ENCODE results near the gene TRIM63. TPM values are rescaled to one million over a fixed set of nuclear protein-coding genes. Genes with fewer than 3 reads are reported as not detected.

Gene TRIM63
- total and polyA plus RNA-seq, 2 experiments from 2014 or later, result 29.4 to 32.8 TPM

GRCh38 chr1:26035203-26035958, 32.0 kb downstream of the TRIM63 start:
- Histone ChIP-seq H3K27ac (peak overlapping the region; percentile 89), H3K4me1 (ENCODE audit: low read depth) (peaks cover 29% of the 10 kb centered on the region), H3K4me3 (peak overlapping the region; percentile 73), H3K36me3 (no peaks in the 10 kb centered on the region), H3K27me3 (no peaks in the 10 kb centered on the region), H3K9me3 (ENCODE audit: low read depth) (no peaks in the 10 kb centered on the region)
- peak; percentile 93 to 98 for DNase-seq (ENCODE audit: low read depth in 1 of 2, low spot score in 1 of 2)
- TF ChIP-seq, protein P1, sequence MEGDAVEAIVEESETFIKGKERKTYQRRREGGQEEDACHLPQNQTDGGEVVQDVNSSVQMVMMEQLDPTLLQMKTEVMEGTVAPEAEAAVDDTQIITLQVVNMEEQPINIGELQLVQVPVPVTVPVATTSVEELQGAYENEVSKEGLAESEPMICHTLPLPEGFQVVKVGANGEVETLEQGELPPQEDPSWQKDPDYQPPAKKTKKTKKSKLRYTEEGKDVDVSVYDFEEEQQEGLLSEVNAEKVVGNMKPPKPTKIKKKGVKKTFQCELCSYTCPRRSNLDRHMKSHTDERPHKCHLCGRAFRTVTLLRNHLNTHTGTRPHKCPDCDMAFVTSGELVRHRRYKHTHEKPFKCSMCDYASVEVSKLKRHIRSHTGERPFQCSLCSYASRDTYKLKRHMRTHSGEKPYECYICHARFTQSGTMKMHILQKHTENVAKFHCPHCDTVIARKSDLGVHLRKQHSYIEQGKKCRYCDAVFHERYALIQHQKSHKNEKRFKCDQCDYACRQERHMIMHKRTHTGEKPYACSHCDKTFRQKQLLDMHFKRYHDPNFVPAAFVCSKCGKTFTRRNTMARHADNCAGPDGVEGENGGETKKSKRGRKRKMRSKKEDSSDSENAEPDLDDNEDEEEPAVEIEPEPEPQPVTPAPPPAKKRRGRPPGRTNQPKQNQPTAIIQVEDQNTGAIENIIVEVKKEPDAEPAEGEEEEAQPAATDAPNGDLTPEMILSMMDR (IDR thresholded peaks at IDR 0.05; ENCODE audit: low read depth, low read length), result no peak

- H3K9me3 ChIP-seq (ENCODE audit: low read depth), result no peaks in the 10 kb centered on the region
- TF ChIP-seq, protein P1 (IDR thresholded peaks at IDR 0.05; ENCODE audit: low read depth, low read length), result no peak
- H3K36me3 ChIP-seq, result no peaks in the 10 kb centered on the region
- peak overlapping the region; percentile 89 for H3K27ac ChIP-seq
- peak overlapping the region; percentile 73 for H3K4me3 ChIP-seq
- H3K27me3 ChIP-seq, result no peaks in the 10 kb centered on the region
- H3K4me1 ChIP-seq (ENCODE audit: low read depth), result peaks cover 28% of the 10 kb centered on the region
- DNase-seq (ENCODE audit: low read depth in 1 of 2, low spot score in 1 of 2), result no peak
Observed at GRCh38 chr1:26034504-26035202, 32.8 kb downstream of the TRIM63 start.

- H3K27me3 ChIP-seq, result no peaks in the 10 kb centered on the region
- no peak overlapping the region for H3K4me3 ChIP-seq
- H3K27ac ChIP-seq, result no peak overlapping the region
Observed at GRCh38 chr1:26032656-26033357, 34.6 kb downstream of the TRIM63 start.

DNA sequence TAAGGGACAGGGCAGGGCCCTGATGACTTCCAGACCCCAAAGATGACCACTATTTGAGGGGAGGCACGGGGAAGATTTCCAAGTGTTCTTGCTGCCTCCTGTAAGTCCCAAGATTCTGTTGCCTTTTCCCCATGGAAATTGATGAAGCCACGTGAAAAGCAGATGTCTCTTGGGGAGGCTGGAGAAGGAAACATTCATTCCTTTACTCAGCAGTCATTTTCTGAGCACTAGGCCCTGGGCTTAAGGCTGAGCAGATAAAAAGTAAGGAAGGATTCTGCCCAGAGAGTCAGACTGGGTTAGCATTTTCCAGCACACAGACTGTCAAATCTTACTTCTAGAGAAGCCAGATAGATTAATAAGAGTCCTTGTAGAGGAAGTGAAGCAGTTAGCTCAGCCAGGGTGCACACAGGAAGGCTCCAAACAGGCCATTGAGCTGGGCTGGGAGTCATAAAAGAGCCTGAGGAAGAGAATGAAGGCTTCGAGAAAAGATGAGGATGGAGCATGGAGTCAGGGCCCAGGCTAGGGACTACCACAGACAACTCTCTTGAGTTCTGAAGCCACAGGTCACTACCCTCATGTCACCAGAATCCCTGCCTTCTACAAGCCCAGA, 35.7 kb downstream of the TRIM63 start:
- Histone ChIP-seq H3K27me3 (no peaks in the 10 kb centered on the region), H3K9me3 (ENCODE audit: low read depth) (no peaks in the 10 kb centered on the region), H3K27ac (no peak overlapping the region), H3K4me3 (no peak overlapping the region), H3K36me3 (no peaks in the 10 kb centered on the region), H3K4me1 (ENCODE audit: low read depth) (peaks cover 11% of the 10 kb centered on the region)
- DNase-seq (ENCODE audit: low read depth in 1 of 2, low spot score in 1 of 2), result no peak
- TF ChIP-seq, protein P1 (IDR thresholded peaks at IDR 0.05; ENCODE audit: low read depth, low read length), result no peak

More at GRCh38 chr1:26032656-26033357, 34.6 kb downstream of the TRIM63 start:
- H3K36me3 ChIP-seq, result no peaks in the 10 kb centered on the region
- no peaks in the 10 kb centered on the region for H3K9me3 ChIP-seq (ENCODE audit: low read depth)
- TF ChIP-seq, protein P1 (IDR thresholded peaks at IDR 0.05; ENCODE audit: low read depth, low read length), result no peak
- peaks cover 14% of the 10 kb centered on the region for H3K4me1 ChIP-seq (ENCODE audit: low read depth)
- no peak for DNase-seq (ENCODE audit: low read depth in 1 of 2, low spot score in 1 of 2)

- Histone ChIP-seq H3K4me1 (ENCODE audit: low read depth) (peaks cover 6% of the 10 kb centered on the region), H3K9me3 (ENCODE audit: low read depth) (no peaks in the 10 kb centered on the region), H3K36me3 (no peaks in the 10 kb centered on the region), H3K27ac (no peak overlapping the region), H3K4me3 (no peak overlapping the region), H3K27me3 (no peaks in the 10 kb centered on the region)
- DNase-seq (ENCODE audit: low read depth in 1 of 2, low spot score in 1 of 2), result no peak
- TF ChIP-seq, protein P1 (IDR thresholded peaks at IDR 0.05; ENCODE audit: low read depth, low read length), result no peak
Observed at GRCh38 chr1:26031196-26031595, 36.2 kb downstream of the TRIM63 start.
